DOHH2 (cell line): ENCODE measurements around the gene HTRA1.

ENCODE experiments used
- EZH2phosphoT487 ChIP-seq: fragments of 200-600 bp; sonication (generic); IDR thresholded peaks from 2 replicates; pipeline ENCODE4 v1.6.1; 2017; ENCODE audit warnings: borderline replicate concordance, mild to moderate bottlenecking, antibody characterized with exemption, low read length, moderate library complexity, mixed read lengths
- TF ChIP-seq, protein P1 (sequence below): fragments of 200-600 bp; sonication (generic); IDR thresholded peaks from one replicate; pipeline ENCODE4 v1.5.1; 2014; ENCODE audit warnings: antibody characterized with exemption, mild to moderate bottlenecking, low read depth, low read length; ENCODE audit not compliant: poor library complexity, severe bottlenecking

DNA sequence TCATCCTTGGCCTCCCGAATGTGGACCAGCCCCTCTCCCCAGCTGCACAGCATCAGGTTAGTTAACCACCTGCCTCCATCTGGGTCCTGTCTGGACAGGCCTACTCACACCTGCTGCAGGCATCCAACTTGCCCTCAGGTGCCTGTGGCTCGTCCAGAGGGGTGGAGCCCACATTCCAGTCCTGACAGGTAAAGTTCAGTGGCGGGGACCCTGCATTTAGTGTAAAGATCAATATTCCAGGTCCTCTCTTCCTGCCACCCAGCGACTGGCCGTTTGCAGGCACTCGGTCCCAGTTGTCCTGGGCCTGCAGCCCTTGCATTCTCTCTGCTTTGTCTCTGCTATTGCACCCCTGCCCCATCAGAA, 15.0 kb downstream of the HTRA1 start:
- TF ChIP-seq EZH2phosphoT487 = no peak
- TF ChIP-seq, protein P1, sequence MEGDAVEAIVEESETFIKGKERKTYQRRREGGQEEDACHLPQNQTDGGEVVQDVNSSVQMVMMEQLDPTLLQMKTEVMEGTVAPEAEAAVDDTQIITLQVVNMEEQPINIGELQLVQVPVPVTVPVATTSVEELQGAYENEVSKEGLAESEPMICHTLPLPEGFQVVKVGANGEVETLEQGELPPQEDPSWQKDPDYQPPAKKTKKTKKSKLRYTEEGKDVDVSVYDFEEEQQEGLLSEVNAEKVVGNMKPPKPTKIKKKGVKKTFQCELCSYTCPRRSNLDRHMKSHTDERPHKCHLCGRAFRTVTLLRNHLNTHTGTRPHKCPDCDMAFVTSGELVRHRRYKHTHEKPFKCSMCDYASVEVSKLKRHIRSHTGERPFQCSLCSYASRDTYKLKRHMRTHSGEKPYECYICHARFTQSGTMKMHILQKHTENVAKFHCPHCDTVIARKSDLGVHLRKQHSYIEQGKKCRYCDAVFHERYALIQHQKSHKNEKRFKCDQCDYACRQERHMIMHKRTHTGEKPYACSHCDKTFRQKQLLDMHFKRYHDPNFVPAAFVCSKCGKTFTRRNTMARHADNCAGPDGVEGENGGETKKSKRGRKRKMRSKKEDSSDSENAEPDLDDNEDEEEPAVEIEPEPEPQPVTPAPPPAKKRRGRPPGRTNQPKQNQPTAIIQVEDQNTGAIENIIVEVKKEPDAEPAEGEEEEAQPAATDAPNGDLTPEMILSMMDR = no peak
